GM12878 (cell line): ENCODE measurements around the gene DPM2. TPM values are rescaled to one million over a fixed set of nuclear protein-coding genes. Genes with fewer than 3 reads are reported as not detected.
A peak's percentile ranks its signal among the peaks of the same experiment; 100 is the strongest.

Experiments
- ATAC-seq: fragments of 200-7000 bp; cut with Tn5 transposase; 3 replicates; pipeline ENCODE4 v1.9.1; 2020; ENCODE audit warnings: mild to moderate bottlenecking, moderate library complexity
- BruUV-seq: library from RNA; stranded (reverse); fragments of 400-500 nt; replicated peaks from 2 replicates; lab custom pipeline; 2021; lab: Mats Ljungman, UMichigan
- CTCF ChIA-PET: fragments of 300-600 bp; sonication (Branson Sonifier 250); formaldehyde crosslinking; extraction: SDS; loops from one replicate; lab custom pipeline; 2021; ENCODE audit warnings: inconsistent platforms; lab: Yijun Ruan, JAX
- POLR2A ChIA-PET: fragments of 350-600 bp; formaldehyde crosslinking; extraction: SDS; loops from one replicate; lab custom pipeline; 2021; ENCODE audit warnings: inconsistent platforms; lab: Charles Lee
- RAD21 ChIA-PET: fragments of 300-600 bp; sonication (Branson Sonifier 250); formaldehyde crosslinking; loops from one replicate; lab custom pipeline; 2023; ENCODE audit warnings: antibody characterized with exemption; ENCODE audit not compliant: unreplicated experiment; lab: Charles Lee
- SMC1A ChIA-PET: fragments of 300-600 bp; sonication (Branson Sonifier 250); formaldehyde crosslinking; loops from one replicate; lab custom pipeline; 2023; ENCODE audit not compliant: unreplicated experiment, uncharacterized antibody; lab: Charles Lee
- DNase-seq: peaks from one replicate; pipeline ENCODE4 v3.0.0-alpha.2; 2011; ENCODE audit warnings: low read depth, low spot score
- FAIRE-seq: peaks from 3 replicates; lab custom pipeline; 2011; peaks lifted over from hg19 to GRCh38; lab: Jason Lieb, UNC
- H2AFZ ChIP-seq: 2 replicates; pipeline ENCODE4 v1.6.0; 2011; ENCODE audit warnings: low read depth, low read length, control low read depth; ENCODE audit not compliant: control insufficient read depth
- H3K27ac ChIP-seq: 2 replicates; pipeline ENCODE4 v1.5.1; 2011; ENCODE audit warnings: control low read depth; ENCODE audit not compliant: control insufficient read depth, insufficient read depth
- H3K27me3 ChIP-seq, 2 experiments: replicated peaks in 1 of 2; 2 replicates each; pipeline versions ENCODE4 v1.6.0 to v1.6.1; 2011; ENCODE audit warnings: low read length in 1 of 2; ENCODE audit not compliant: control insufficient read depth in 2 of 2, insufficient read depth in 2 of 2
- H3K36me3 ChIP-seq, 2 experiments: 2 replicates each; pipeline ENCODE4 v1.5.1; 2011; ENCODE audit warnings: low read length in 1 of 2; ENCODE audit not compliant: control insufficient read depth in 2 of 2, insufficient read depth in 2 of 2
- H3K4me1 ChIP-seq: 2 replicates; pipeline ENCODE4 v1.6.1; 2011; ENCODE audit warnings: mild to moderate bottlenecking, low read length, moderate library complexity, mixed read lengths; ENCODE audit not compliant: control insufficient read depth, insufficient read depth
- H3K4me2 ChIP-seq: 2 replicates; pipeline ENCODE4 v1.6.0; 2011; ENCODE audit warnings: control low read depth; ENCODE audit not compliant: control insufficient read depth, insufficient read depth
- H3K4me3 ChIP-seq: fragments of 200-600 bp; sonication (generic); 2 replicates; pipeline ENCODE4 v1.5.1; 2016
- H3K79me2 ChIP-seq: 2 replicates; pipeline ENCODE4 v1.6.0; 2011; ENCODE audit warnings: low read length; ENCODE audit not compliant: control insufficient read depth, insufficient read depth
- H3K9ac ChIP-seq: 2 replicates; pipeline ENCODE4 v1.8.0; 2011; ENCODE audit warnings: low read length, control low read depth, mixed read lengths; ENCODE audit not compliant: control insufficient read depth, insufficient read depth
- H3K9me3 ChIP-seq: replicated peaks from 3 replicates; pipeline ENCODE4 v1.5.1; 2011; ENCODE audit warnings: mild to moderate bottlenecking, low read length; ENCODE audit not compliant: control insufficient read depth, insufficient read depth
- H4K20me1 ChIP-seq: 2 replicates; pipeline ENCODE4 v1.6.0; 2011; ENCODE audit not compliant: control insufficient read depth, insufficient read depth
- POLR2A ChIP-seq: IDR thresholded peaks from 2 replicates; pipeline ENCODE4 v1.6.1; 2011; ENCODE audit warnings: low read depth, mild to moderate bottlenecking, low read length
- ZBTB4 ChIP-seq: fragments of 450-650 bp; formaldehyde crosslinking; IDR thresholded peaks from 2 replicates; pipeline ENCODE4 v1.4.0; 2022; ENCODE audit warnings: mild to moderate bottlenecking, moderate library complexity
- ZNF274 ChIP-seq: IDR thresholded peaks from one replicate; pipeline ENCODE4 v1.8.0; 2011; ENCODE audit not compliant: insufficient read length, insufficient read depth
- WGBS: methylation state at CpG from one replicate; pipeline ENCODE4 v1.1.6; 2016; ENCODE audit warnings: low lambda C conversion rate; ENCODE audit not compliant: insufficient replicate concordance, insufficient coverage; ENCODE audit errors: missing lambda C conversion rate; 5-methylcytosine and 5-hydroxymethylcytosine counted together
- in situ Hi-C: fragments of 300-500 bp; cut with MboI; formaldehyde crosslinking; loops from 9 replicates; pipeline ENCODE4 v1.14.3; 2018; ENCODE audit warnings: mixed read lengths
- intact Hi-C: fragments of 100-400 bp; cut with micrococcal nuclease; formaldehyde crosslinking; loops from one replicate; pipeline ENCODE4 v1.14.2; 2022; ENCODE audit not compliant: unreplicated experiment
- polyA plus RNA-seq, 11 experiments: library from polyadenylated mRNA; depleted of rRNA in 4 of 11; unstranded in 6 of 11; stranded (reverse) in 5 of 11; fragments of >200 nt; fragmentation: Nextera tagmentation in 4 of 11; fragmentation: Illumina TruSeq in 1 of 11; extraction: Ambion mirVana in 4 of 11; extraction: Trizol in 1 of 11; gene quantifications; 1 replicate in 1 of 11; 2 replicates in 10 of 11; pipeline versions ENCODE4 v1.2.1 to v1.2.3, GENCODE V29; 2011 to 2016; ENCODE audit warnings: inconsistent platforms in 2 of 11, missing spikeins in 2 of 11, low read depth in 1 of 11
- total RNA-seq, 4 experiments: library from RNA; depleted of rRNA in 3 of 4; stranded (reverse); fragments of >200 nt in 3 of 4; fragmentation: Illumina TruSeq in 1 of 4; extraction: Trizol in 1 of 4; gene quantifications; 2 replicates each; pipeline versions ENCODE4 v1.2.1 to v1.2.3, GENCODE V29; 2013 to 2021

The DPM2 gene
- total and polyA plus RNA-seq, 10 of the 15 experiments (the other 5 are each of a cell fraction or from before 2014, with no cell fraction given) = 22.7 to 77.9 (median 44.7) TPM

- no peak for TF ChIP-seq ZBTB4 (CRISPR knock-in tag)
Measured at GRCh38 chr9:127953154-127953553, 15.5 kb upstream of the DPM2 start (continued).

GRCh38 chr9:127950513-127951289 lies 13.0 kb upstream of the DPM2 start:
- no peaks in the 10 kb centered on the region for H3K27me3 ChIP-seq
- H2AFZ ChIP-seq = no peak overlapping the region
- no peak overlapping the region for H3K27ac ChIP-seq
- no peak overlapping the region for H3K9ac ChIP-seq
- intact Hi-C loops = no loop called here
- POLR2A ChIA-PET = no interaction called here
- no peaks in the 10 kb centered on the region; a peak in 2 of 4 replicates for H3K36me3 ChIP-seq
- BruUV-seq = no TSS peak
- peaks cover 2% of the 10 kb centered on the region for H3K79me2 ChIP-seq
- FAIRE-seq (no peak), ATAC-seq (no peak), DNase-seq (no peak)
- SMC1A ChIA-PET = no interaction called here
- no peak overlapping the region for H3K4me3 ChIP-seq
- no peak overlapping the region for H3K4me2 ChIP-seq
- H3K9me3 ChIP-seq = no peaks in the 10 kb centered on the region
- 93% methylated on average over 21 of the region's 21 CpGs for WGBS
- H3K4me1 ChIP-seq = peaks cover 8% of the 10 kb centered on the region
- TF ChIP-seq POLR2A = peak; percentile 35; the same call in 1 of the 2 replicates
- no peak for TF ChIP-seq ZNF274
- H4K20me1 ChIP-seq = 0 out of 2 replicates have a peak, but pooled peaks cover 3% of the 10 kb centered on the region
- in situ Hi-C loops = no loop called here
- RAD21 ChIA-PET = interaction anchor here (1.3 kb wide), 1 partner anchor 97 kb away, joined by 3 read pairs; no protein-coding TSS in a partner anchor
- CTCF ChIA-PET = interaction anchor here (0.5 to 13.8 kb wide), 3 partner anchors 82 to 166 kb away, joined by 3 to 332 read pairs (median 3); no protein-coding TSS in a partner anchor
